ENCODE results near the gene ZNF76.

The ZNF76 gene

GRCh38 chr6:35283361-35283760, 23.8 kb downstream of the ZNF76 start:
- DNase-seq: no peak
- Histone ChIP-seq H3K36me3 (ENCODE audit: control insufficient read depth, insufficient read depth, low read length) (peaks cover 66% of the 10 kb centered on the region), H3K27me3 (replicated peaks; ENCODE audit: control insufficient read depth, insufficient read depth, low read length, poor library complexity, severe bottlenecking) (no peaks in the 10 kb centered on the region), H3K27ac (ENCODE audit: insufficient read depth, low read length, poor library complexity, severe bottlenecking) (no peak overlapping the region), H3K4me3 (ENCODE audit: insufficient read depth, low read depth, low read length, poor library complexity, severe bottlenecking) (no peak overlapping the region), H3K9me3 (ENCODE audit: control insufficient read depth, low read length) (no peaks in the 10 kb centered on the region), H3K4me1 (ENCODE audit: control insufficient read depth, insufficient read depth, low read length, poor library complexity, severe bottlenecking) (no peaks in the 10 kb centered on the region)

GRCh38 chr6:35287671-35288396, 28.3 kb downstream of the ZNF76 start:
- Histone ChIP-seq H3K4me1 (ENCODE audit: control insufficient read depth, insufficient read depth, low read length, poor library complexity, severe bottlenecking) (no peaks in the 10 kb centered on the region), H3K27me3 (replicated peaks; ENCODE audit: control insufficient read depth, insufficient read depth, low read length, poor library complexity, severe bottlenecking) (no peaks in the 10 kb centered on the region), H3K4me3 (ENCODE audit: insufficient read depth, low read depth, low read length, poor library complexity, severe bottlenecking) (no peak overlapping the region), H3K27ac (ENCODE audit: insufficient read depth, low read length, poor library complexity, severe bottlenecking) (no peak overlapping the region), H3K9me3 (ENCODE audit: control insufficient read depth, low read length) (no peaks in the 10 kb centered on the region), H3K36me3 (ENCODE audit: control insufficient read depth, insufficient read depth, low read length) (peaks cover 91% of the 10 kb centered on the region)
- DNase-seq: no peak

- Histone ChIP-seq H3K27me3 (replicated peaks; ENCODE audit: control insufficient read depth, insufficient read depth, low read length, poor library complexity, severe bottlenecking) (no peaks in the 10 kb centered on the region), H3K4me1 (ENCODE audit: control insufficient read depth, insufficient read depth, low read length, poor library complexity, severe bottlenecking) (no peaks in the 10 kb centered on the region), H3K9me3 (ENCODE audit: control insufficient read depth, low read length) (no peaks in the 10 kb centered on the region), H3K36me3 (ENCODE audit: control insufficient read depth, insufficient read depth, low read length) (peaks cover 90% of the 10 kb centered on the region), H3K27ac (ENCODE audit: insufficient read depth, low read length, poor library complexity, severe bottlenecking) (no peak overlapping the region), H3K4me3 (ENCODE audit: insufficient read depth, low read depth, low read length, poor library complexity, severe bottlenecking) (no peak overlapping the region)
- DNase-seq: no peak
Observed at GRCh38 chr6:35288834-35289233, 29.3 kb downstream of the ZNF76 start.

GRCh38 chr6:35291491-35291890, 32.0 kb downstream of the ZNF76 start:
- Histone ChIP-seq H3K36me3 (ENCODE audit: control insufficient read depth, insufficient read depth, low read length) (peaks cover 84% of the 10 kb centered on the region), H3K9me3 (ENCODE audit: control insufficient read depth, low read length) (no peaks in the 10 kb centered on the region), H3K4me1 (ENCODE audit: control insufficient read depth, insufficient read depth, low read length, poor library complexity, severe bottlenecking) (no peaks in the 10 kb centered on the region), H3K27me3 (replicated peaks; ENCODE audit: control insufficient read depth, insufficient read depth, low read length, poor library complexity, severe bottlenecking) (no peaks in the 10 kb centered on the region), H3K27ac (ENCODE audit: insufficient read depth, low read length, poor library complexity, severe bottlenecking) (no peak overlapping the region), H3K4me3 (ENCODE audit: insufficient read depth, low read depth, low read length, poor library complexity, severe bottlenecking) (no peak overlapping the region)
- DNase-seq: no peak

- H3K4me3 ChIP-seq (ENCODE audit: insufficient read depth, low read depth, low read length, poor library complexity, severe bottlenecking): no peak overlapping the region
- H3K9me3 ChIP-seq (ENCODE audit: control insufficient read depth, low read length): no peaks in the 10 kb centered on the region
- H3K27me3 ChIP-seq (replicated peaks; ENCODE audit: control insufficient read depth, insufficient read depth, low read length, poor library complexity, severe bottlenecking): no peaks in the 10 kb centered on the region
- peaks cover 76% of the 10 kb centered on the region for H3K36me3 ChIP-seq (ENCODE audit: control insufficient read depth, insufficient read depth, low read length)
- no peak for DNase-seq
- peaks cover 5% of the 10 kb centered on the region for H3K4me1 ChIP-seq (ENCODE audit: control insufficient read depth, insufficient read depth, low read length, poor library complexity, severe bottlenecking)
- H3K27ac ChIP-seq (ENCODE audit: insufficient read depth, low read length, poor library complexity, severe bottlenecking): no peak overlapping the region
Observed at GRCh38 chr6:35292494-35292893, 33.0 kb downstream of the ZNF76 start.

- peaks cover 6% of the 10 kb centered on the region for H3K4me1 ChIP-seq (ENCODE audit: control insufficient read depth, insufficient read depth, low read length, poor library complexity, severe bottlenecking)
- H3K36me3 ChIP-seq (ENCODE audit: control insufficient read depth, insufficient read depth, low read length): peaks cover 65% of the 10 kb centered on the region
- DNase-seq: no peak
- H3K27me3 ChIP-seq (replicated peaks; ENCODE audit: control insufficient read depth, insufficient read depth, low read length, poor library complexity, severe bottlenecking): no peaks in the 10 kb centered on the region
- no peak overlapping the region for H3K4me3 ChIP-seq (ENCODE audit: insufficient read depth, low read depth, low read length, poor library complexity, severe bottlenecking)
- H3K27ac ChIP-seq (ENCODE audit: insufficient read depth, low read length, poor library complexity, severe bottlenecking): no peak overlapping the region
- no peaks in the 10 kb centered on the region for H3K9me3 ChIP-seq (ENCODE audit: control insufficient read depth, low read length)
Observed at GRCh38 chr6:35293681-35294080, 34.1 kb downstream of the ZNF76 start.

GRCh38 chr6:35294308-35294945, 34.9 kb downstream of the ZNF76 start:
- no peaks in the 10 kb centered on the region for H3K9me3 ChIP-seq (ENCODE audit: control insufficient read depth, low read length)
- no peak overlapping the region for H3K27ac ChIP-seq (ENCODE audit: insufficient read depth, low read length, poor library complexity, severe bottlenecking)
- H3K4me3 ChIP-seq (ENCODE audit: insufficient read depth, low read depth, low read length, poor library complexity, severe bottlenecking): no peak overlapping the region
- H3K27me3 ChIP-seq (replicated peaks; ENCODE audit: control insufficient read depth, insufficient read depth, low read length, poor library complexity, severe bottlenecking): no peaks in the 10 kb centered on the region
- H3K4me1 ChIP-seq (ENCODE audit: control insufficient read depth, insufficient read depth, low read length, poor library complexity, severe bottlenecking): peaks cover 13% of the 10 kb centered on the region
- DNase-seq: peak in 2 of 3 donors; percentile 27 to 40
- H3K36me3 ChIP-seq (ENCODE audit: control insufficient read depth, insufficient read depth, low read length): peaks cover 57% of the 10 kb centered on the region

GRCh38 chr6:35295036-35295435, 35.5 kb downstream of the ZNF76 start:
- Histone ChIP-seq H3K36me3 (ENCODE audit: control insufficient read depth, insufficient read depth, low read length) (peaks cover 51% of the 10 kb centered on the region), H3K9me3 (ENCODE audit: control insufficient read depth, low read length) (no peaks in the 10 kb centered on the region), H3K4me3 (ENCODE audit: insufficient read depth, low read depth, low read length, poor library complexity, severe bottlenecking) (no peak overlapping the region), H3K27ac (ENCODE audit: insufficient read depth, low read length, poor library complexity, severe bottlenecking) (no peak overlapping the region), H3K27me3 (replicated peaks; ENCODE audit: control insufficient read depth, insufficient read depth, low read length, poor library complexity, severe bottlenecking) (no peaks in the 10 kb centered on the region), H3K4me1 (ENCODE audit: control insufficient read depth, insufficient read depth, low read length, poor library complexity, severe bottlenecking) (peaks cover 19% of the 10 kb centered on the region)
- no peak for DNase-seq

- Histone ChIP-seq H3K27me3 (replicated peaks; ENCODE audit: control insufficient read depth, insufficient read depth, low read length, poor library complexity, severe bottlenecking) (no peaks in the 10 kb centered on the region), H3K9me3 (ENCODE audit: control insufficient read depth, low read length) (no peaks in the 10 kb centered on the region), H3K4me1 (ENCODE audit: control insufficient read depth, insufficient read depth, low read length, poor library complexity, severe bottlenecking) (peaks cover 26% of the 10 kb centered on the region), H3K27ac (ENCODE audit: insufficient read depth, low read length, poor library complexity, severe bottlenecking) (no peak overlapping the region), H3K36me3 (ENCODE audit: control insufficient read depth, insufficient read depth, low read length) (peaks cover 44% of the 10 kb centered on the region), H3K4me3 (ENCODE audit: insufficient read depth, low read depth, low read length, poor library complexity, severe bottlenecking) (no peak overlapping the region)
- DNase-seq: no peak
Observed at GRCh38 chr6:35295521-35296315, 36.2 kb downstream of the ZNF76 start.

Measured in effector memory CD4-positive, alpha-beta T cell (primary cell).